Progenitor cell of endocrine pancreas (in vitro differentiated cells): ENCODE results near the gene CRHR1. TPM values are rescaled to one million over a fixed set of nuclear protein-coding genes. Genes with fewer than 3 reads are reported as not detected.

Experiments used
- DNase-seq: peaks from one replicate; pipeline ENCODE4 v3.0.0; 2021; ENCODE audit warnings: low spot score; ENCODE audit not compliant: unreplicated experiment
- H3K27ac Mint-ChIP-seq: 2 replicates; pipeline ENCODE4 v1.8.0; 2021; ENCODE audit warnings: mild to moderate bottlenecking, moderate library complexity, mixed read lengths
- H3K27me3 Mint-ChIP-seq: 2 replicates; pipeline ENCODE4 v1.8.0; 2021; ENCODE audit warnings: mixed read lengths
- H3K36me3 Mint-ChIP-seq: 2 replicates; pipeline ENCODE4 v1.8.0; 2022; ENCODE audit warnings: mixed read lengths; ENCODE audit not compliant: insufficient read depth
- H3K4me1 Mint-ChIP-seq: 2 replicates; pipeline ENCODE4 v1.8.0; 2021; ENCODE audit warnings: low read depth, mixed read lengths
- H3K4me3 Mint-ChIP-seq: 2 replicates; pipeline ENCODE4 v1.8.0; 2021; ENCODE audit warnings: low read depth, mild to moderate bottlenecking, moderate library complexity, mixed read lengths
- H3K9me3 Mint-ChIP-seq: 2 replicates; pipeline ENCODE4 v1.8.0; 2021; ENCODE audit warnings: low read depth, mixed read lengths
- total RNA-seq: library from RNA; stranded (reverse); gene quantifications from 2 replicates; pipeline ENCODE4 v1.2.1, GENCODE V29; 2021
- TF ChIP-seq, protein P1 (sequence below): fragments of 200-600 bp; sonication (generic); IDR thresholded peaks from one replicate; pipeline ENCODE4 v1.5.0; 2021; ENCODE audit warnings: antibody characterized with exemption, mild to moderate bottlenecking; ENCODE audit not compliant: unreplicated experiment

Gene CRHR1
- total RNA-seq, 1 donor from 2014 or later = not detected

DNA sequence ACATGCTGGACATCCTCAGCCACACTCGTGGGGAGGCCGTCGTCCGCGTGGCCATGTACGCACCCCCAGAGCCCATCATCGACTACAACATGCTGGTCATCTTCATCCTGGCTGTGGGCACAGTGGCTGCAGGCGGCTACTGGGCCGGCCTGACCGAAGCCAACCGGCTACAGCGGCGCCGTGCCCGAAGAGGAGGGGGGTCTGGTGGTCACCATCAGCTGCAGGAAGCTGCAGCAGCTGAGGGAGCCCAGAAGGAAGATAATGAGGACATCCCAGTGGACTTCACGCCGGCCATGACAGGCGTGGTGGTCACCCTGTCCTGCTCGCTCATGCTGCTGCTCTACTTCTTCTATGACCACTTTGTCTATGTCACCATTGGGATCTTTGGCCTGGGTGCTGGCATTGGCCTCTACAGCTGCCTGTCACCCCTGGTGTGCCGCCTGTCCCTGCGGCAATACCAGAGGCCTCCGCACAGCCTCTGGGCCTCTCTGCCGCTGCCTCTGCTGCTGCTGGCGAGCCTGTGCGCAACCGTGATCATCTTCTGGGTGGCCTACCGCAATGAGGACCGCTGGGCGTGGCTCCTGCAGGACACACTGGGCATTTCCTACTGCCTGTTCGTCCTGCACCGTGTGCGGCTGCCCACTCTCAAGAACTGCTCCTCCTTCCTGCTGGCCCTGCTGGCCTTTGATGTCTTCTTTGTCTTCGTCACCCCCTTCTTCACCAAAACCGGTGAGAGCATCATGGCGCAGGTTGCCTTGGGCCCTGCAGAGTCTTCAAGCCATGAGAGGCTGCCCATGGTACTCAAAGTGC, 61.5 kb downstream of the CRHR1 start:
- Mint-ChIP-seq H3K27me3 (peaks cover 13% of the 10 kb centered on the region), H3K36me3 (no peaks in the 10 kb centered on the region), H3K9me3 (no peaks in the 10 kb centered on the region), H3K4me1 (no peaks in the 10 kb centered on the region), H3K27ac (no peak overlapping the region), H3K4me3 (no peak overlapping the region)
- DNase-seq = no peak
- TF ChIP-seq, protein P1, sequence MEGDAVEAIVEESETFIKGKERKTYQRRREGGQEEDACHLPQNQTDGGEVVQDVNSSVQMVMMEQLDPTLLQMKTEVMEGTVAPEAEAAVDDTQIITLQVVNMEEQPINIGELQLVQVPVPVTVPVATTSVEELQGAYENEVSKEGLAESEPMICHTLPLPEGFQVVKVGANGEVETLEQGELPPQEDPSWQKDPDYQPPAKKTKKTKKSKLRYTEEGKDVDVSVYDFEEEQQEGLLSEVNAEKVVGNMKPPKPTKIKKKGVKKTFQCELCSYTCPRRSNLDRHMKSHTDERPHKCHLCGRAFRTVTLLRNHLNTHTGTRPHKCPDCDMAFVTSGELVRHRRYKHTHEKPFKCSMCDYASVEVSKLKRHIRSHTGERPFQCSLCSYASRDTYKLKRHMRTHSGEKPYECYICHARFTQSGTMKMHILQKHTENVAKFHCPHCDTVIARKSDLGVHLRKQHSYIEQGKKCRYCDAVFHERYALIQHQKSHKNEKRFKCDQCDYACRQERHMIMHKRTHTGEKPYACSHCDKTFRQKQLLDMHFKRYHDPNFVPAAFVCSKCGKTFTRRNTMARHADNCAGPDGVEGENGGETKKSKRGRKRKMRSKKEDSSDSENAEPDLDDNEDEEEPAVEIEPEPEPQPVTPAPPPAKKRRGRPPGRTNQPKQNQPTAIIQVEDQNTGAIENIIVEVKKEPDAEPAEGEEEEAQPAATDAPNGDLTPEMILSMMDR = no peak

DNA sequence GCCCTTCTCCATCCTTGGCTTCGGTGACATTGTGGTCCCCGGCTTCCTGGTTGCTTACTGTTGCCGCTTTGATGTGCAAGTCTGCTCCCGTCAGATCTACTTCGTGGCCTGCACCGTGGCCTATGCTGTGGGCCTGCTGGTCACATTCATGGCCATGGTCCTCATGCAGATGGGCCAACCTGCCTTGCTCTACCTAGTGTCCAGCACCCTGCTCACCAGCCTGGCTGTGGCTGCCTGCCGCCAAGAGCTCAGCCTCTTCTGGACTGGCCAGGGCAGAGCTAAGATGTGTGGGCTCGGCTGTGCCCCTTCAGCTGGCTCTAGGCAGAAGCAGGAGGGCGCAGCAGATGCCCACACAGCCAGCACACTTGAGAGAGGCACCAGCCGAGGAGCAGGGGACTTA, 62.1 kb downstream of the CRHR1 start:
- H3K27me3 Mint-ChIP-seq = peaks cover 19% of the 10 kb centered on the region
- DNase-seq = no peak
- TF ChIP-seq, protein P1 = no peak
- H3K4me1 Mint-ChIP-seq = no peaks in the 10 kb centered on the region
- no peaks in the 10 kb centered on the region for H3K36me3 Mint-ChIP-seq
- H3K9me3 Mint-ChIP-seq = no peaks in the 10 kb centered on the region
- no peak overlapping the region for H3K4me3 Mint-ChIP-seq
- no peak overlapping the region for H3K27ac Mint-ChIP-seq

DNA sequence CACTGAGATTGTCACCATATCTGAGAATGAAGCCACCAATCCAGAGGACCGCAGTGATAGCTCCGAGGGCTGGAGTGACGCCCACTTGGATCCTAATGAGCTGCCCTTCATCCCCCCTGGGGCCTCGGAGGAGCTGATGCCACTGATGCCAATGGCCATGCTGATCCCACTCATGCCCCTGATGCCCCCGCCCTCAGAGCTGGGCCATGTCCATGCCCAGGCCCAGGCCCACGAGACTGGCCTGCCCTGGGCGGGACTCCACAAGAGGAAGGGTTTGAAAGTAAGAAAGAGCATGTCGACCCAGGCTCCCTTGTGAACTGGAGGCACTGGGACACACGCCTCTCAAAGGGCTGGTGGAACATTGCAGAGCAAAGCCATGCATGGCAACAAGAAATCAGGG, 62.5 kb downstream of the CRHR1 start:
- no peak for DNase-seq
- Mint-ChIP-seq H3K9me3 (no peaks in the 10 kb centered on the region), H3K4me3 (no peak overlapping the region), H3K4me1 (no peaks in the 10 kb centered on the region), H3K27me3 (peaks cover 19% of the 10 kb centered on the region), H3K27ac (no peak overlapping the region), H3K36me3 (no peaks in the 10 kb centered on the region)
- TF ChIP-seq, protein P1 = no peak

DNA sequence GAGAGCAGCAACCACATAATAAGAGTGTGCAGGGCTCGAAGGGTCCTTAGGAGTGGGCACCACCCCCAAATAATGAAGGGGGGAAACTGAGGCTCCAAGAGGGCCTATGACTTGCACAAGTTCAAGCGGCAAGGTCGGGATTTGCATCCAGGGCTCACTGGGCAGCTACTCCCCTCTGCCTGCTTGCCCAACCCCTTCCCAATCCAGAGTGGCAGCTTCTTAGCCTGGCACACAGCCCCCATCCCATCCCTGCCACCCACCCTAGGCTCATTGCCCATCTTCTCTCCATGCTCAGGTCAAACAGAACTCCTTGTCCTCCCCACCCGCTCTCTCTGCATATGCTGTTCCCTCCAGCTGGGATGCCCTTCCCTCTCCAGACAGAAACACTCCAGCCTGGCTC, 63.0 kb downstream of the CRHR1 start:
- DNase-seq = no peak
- Mint-ChIP-seq H3K4me1 (no peaks in the 10 kb centered on the region), H3K27ac (no peak overlapping the region), H3K36me3 (no peaks in the 10 kb centered on the region), H3K27me3 (peaks cover 20% of the 10 kb centered on the region), H3K4me3 (no peak overlapping the region), H3K9me3 (no peaks in the 10 kb centered on the region)
- TF ChIP-seq, protein P1 = no peak

DNA sequence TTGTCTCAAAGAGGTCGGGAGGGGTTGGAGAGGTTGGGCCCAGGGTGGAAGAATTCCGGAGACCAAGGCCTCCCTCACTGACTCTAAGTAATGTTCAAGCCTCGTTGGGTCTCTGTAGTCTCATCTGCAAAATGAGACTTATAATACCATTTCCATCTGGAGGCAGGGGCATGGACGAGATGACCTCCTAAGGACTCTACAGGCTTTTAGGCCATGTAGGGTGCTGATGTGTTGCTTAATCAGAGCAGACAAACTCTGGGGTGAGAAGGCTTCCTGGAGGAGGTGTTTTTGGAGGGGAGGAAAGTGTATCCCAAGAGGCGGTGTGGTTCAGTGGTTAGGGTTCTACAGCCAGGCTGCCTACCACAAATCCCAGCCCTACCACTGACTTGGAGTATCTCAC, 63.6 kb downstream of the CRHR1 start:
- Mint-ChIP-seq H3K27ac (no peak overlapping the region), H3K27me3 (peaks cover 26% of the 10 kb centered on the region), H3K36me3 (no peaks in the 10 kb centered on the region), H3K9me3 (no peaks in the 10 kb centered on the region), H3K4me1 (no peaks in the 10 kb centered on the region), H3K4me3 (no peak overlapping the region)
- TF ChIP-seq, protein P1 = no peak
- no peak for DNase-seq
